Measurements from ENCODE around the gene CTXND2.
"Not testable (repeated sequence)": the region's sequence is repeated elsewhere in the genome, so short reads cannot be mapped to it uniquely, and the experiment has no call there.

Gene CTXND2

DNA sequence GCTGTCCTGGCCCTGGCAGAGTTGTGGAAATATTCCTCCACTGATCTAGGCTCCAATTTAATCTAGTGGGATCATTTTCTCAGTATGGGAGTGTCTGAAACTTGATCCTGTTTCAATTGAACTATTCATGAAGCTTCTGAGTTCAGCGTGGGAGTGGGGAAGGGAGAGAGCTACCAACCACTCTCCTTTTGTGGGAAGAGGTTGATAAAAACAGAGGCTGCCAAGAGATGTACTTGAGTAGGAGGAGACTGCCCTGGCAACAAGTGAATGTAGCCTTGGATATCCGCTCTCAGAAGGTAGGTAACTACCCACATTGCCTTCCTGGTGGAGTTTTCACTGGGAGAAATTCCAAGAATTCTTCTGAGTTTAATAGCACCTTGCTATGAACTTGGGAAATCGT lies at the start of gene CTXND2:
TSS of gene CTXND2 (plus strand) at position 119 of the 400 bp plus-strand sequence. CDS start 25,179 bp downstream, outside the sequence.
- no peak for DNase-seq

DNA sequence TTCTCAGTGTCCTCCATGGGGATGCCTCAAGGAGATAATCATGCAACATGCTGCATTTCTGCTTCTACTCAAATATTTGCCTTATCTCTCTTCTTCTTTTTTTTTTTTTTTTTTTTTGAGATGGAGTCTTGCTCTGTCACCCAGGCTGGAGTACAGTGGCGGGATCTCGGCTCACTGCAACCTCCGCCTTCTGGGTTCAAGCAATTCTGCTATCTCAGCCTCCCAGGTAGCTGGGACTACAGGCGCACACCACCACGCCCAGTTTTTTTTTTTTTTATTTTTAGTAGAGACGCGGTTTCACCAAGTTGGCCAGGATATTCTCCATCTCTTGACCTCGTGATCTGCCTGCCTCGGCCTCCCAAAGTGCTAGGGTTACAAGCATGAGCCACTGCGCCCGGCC lies 46.1 kb upstream of the CTXND2 start:
- DNase-seq, result peak; percentile 37

DNA sequence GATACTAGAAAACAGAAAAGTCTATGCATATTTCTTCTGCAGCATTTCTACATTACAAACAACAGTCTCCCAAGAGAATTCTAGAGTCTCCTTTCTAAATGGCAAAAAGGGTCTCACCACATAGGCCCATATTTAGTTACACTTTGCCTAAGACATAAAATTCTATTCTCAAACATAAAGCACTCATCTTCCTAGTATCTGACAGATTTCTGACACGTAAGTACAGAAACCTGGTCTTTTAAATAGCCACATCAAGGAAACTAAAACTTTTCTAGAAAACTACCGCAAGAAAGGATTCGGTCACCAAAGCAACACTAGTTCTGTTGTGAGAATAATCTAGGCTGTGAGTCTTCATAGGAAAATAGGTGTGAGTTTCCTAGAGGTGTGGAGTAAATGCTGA lies 45.3 kb upstream of the CTXND2 start:
- DNase-seq, result no peak

DNA sequence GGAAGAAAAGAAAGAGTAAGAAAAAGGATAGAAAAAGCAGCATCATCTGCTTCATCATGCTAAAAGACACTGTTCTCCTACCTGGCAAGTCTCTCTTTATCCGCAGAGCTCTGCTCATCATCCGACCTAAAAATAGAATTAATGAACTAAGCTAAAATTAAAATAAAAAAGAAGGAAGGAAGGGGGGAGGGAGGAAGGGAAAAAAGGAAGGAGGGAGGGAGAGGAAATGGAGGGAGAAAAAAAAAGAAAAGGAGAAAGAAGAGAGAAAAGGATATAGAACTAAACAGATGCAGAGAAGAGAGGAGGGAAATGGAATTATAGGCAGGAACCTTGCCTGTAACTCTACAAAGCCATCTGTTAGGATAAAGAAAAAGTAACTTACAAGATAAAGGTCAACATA lies 44.6 kb upstream of the CTXND2 start:
- DNase-seq, result no peak

DNA sequence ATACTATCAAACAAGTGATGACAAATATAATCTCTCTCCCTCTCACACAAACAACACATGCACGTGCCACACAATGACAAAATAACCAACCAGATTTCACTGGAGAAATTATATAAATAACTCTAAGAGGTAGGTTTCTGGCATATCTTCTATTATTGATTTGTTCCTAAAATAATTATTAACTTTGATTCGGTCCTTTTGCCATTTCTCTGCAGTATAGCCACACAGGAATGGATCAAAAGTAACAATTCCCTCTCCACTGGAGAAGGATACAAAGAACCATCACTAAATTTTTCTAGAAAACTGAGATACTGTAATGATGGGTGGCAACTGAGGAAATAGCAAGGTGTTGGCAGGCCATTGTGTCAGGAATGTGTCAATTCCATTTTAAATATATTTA lies 44.0 kb upstream of the CTXND2 start:
- no peak for DNase-seq

DNA sequence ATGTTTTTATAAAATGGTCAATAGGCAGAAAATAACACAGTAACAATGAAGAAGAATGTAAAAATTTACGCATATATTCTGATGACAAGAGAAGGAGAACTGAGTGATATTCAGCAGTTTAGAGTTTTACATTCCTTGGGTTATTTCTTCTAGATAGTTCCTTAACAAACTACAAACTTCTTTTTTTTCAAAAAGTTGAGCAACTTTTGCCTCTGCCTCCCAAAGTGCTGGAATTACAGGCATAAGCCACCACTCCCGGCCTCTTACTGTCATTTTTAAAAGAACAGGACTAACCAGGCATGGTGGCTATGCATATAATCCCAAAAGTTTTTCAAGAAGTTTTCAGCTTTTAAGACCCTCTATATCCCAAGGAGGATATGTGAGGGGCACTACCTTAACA lies 43.5 kb upstream of the CTXND2 start:
- no peak for DNase-seq

DNA sequence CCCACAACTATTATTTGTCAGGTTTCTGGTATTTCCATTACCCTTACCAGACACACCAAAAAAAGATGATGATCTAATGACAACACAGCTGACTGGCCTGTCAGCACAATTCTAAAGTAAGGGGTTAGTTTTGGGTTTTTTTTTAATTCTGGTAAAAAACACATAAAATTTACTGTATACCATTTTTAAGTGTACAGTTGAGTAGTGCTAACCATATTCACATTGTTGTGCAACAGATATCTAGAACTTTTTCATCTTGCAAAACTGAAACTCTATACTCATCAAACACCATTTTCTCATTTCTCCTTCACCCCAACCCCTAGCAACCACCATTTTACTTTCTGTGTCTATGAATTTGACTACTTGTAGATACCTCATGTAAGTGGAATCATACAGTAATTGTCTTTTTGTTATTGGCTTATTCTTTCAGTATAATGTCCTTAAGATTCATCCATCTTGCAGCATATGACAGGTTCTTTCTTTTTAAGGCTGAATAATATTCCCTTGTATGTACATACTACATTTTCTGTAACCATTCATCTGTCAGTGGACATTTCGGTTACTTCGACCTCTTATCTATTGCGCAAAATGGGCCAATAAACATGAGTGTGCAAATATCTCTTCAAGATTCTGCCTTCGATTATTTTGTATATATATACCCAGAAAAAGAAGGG lies 40.3 kb upstream of the CTXND2 start:
- no peak for DNase-seq

DNA sequence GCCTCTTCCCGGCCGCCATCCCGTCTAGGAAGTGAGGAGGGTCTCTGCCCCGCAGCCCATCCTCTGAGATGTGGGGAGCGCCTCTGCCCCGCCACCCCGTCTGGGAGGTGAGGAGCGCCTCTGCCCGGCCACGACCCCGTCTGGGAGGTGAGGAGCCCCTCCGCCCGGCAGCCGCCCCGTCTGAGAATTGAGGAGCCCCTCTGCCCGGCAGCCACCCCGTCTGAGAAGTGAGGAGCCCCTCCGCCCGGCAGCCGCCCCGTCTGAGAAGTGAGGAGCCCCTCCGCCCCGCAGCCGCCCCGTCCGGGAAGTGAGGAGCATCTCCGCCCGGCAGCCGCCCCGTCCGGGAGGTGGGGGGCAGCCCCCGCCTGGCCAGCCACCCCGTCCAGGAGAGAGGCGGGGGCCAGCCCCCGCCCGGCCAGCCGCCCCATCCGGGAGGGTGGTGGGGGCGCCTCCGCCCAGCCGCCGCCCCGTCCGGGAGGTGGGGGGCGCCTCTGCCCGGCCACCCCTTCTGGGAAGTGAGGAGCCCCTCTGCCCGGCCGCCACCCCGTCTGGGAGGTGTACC lies 36.1 kb upstream of the CTXND2 start:
- not testable (repeated sequence) for DNase-seq

DNA sequence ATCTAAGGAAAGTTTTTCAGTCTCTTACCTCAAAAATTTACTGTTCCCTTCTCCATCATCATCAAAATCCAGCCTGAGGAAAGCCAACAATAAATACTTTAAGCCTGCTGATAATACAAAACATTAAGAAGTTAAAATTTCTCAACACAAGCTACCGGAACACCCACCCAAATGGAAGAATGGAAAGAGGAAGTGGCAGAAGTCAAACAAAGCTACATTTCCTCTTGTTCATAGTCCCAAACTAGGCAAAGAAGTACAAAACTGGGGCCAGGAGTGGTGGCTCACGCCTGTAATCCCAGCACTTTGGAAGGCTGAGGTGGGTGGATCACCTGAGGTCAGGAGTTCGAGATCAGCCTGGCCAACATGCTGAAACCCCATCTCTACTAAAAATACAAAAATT lies 34.2 kb upstream of the CTXND2 start:
- DNase-seq, result not testable (repeated sequence)

DNA sequence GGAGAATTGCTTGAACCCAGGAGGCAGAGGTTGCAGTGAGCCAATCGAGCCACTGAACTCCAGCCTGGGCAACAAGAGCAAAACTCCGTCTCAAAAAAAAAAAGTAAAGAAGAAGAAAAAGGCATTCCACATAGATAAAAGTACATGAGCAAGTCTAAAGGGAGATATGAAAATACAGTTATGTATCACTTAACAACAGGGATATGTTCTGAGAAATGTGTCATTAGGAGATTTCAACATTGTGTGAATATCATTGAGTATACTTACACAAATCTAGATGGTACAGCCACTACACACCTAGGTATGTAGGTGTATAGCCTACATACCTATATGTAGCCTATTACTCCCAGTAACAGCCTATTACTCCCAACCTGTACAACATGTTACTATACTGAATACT lies 23.2 kb upstream of the CTXND2 start:
- peak; percentile 57 for DNase-seq

DNA sequence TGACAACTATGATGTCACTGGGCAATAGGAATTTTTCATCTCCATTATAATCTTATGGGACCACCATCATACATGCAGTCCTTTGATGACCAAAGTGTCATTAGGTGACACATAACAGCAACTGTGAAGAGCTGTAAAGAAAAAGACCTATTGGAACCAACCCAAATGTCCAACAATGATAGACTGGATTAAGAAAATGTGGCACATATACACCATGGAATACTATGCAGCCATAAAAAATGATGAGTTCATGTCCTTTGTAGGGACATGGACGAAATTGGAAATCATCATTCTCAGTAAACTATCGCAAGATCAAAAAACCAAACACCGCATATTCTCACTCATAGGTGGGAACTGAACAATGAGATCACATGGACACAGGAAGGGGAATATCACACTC lies 22.7 kb upstream of the CTXND2 start:
- not testable (repeated sequence) for DNase-seq

DNA sequence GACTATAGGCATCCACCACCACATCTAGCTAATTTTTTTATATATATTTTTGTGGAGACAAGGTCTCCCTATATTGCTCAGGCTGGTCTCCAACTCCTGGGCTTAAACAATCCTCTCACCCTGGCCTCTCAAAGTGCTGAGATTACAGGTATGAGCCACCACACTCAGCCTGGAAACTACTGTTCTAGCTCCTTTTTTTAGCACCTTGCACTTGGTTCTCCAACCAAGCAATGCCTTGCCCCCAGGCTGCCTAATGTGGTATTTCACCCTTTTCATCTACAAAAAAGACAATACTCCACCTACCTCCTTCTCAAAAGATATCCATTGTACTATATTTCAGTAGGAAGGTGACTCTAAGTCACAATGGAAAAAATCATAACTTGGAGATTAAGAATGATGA lies 17.3 kb upstream of the CTXND2 start:
- DNase-seq, result no peak

DNA sequence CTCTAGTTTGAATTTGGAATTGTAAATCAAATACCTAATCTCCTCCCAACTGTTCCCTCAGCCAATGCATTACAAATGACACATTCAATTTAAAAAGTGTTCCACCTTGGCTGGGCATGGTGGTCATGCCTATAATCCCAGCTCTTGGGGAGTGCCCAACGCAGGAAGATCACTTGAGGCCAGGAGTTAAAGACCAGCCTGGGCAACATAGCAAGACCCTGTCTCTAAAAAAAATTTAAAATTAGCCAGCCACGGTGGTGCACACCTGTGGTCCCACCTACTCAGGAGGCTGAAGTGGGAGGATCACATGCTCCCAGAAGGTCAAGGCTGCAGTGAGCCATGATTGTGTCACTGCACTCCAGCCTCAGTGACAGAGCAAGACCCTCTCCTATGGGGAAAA lies 14.4 kb upstream of the CTXND2 start:
- DNase-seq, result no peak

DNA sequence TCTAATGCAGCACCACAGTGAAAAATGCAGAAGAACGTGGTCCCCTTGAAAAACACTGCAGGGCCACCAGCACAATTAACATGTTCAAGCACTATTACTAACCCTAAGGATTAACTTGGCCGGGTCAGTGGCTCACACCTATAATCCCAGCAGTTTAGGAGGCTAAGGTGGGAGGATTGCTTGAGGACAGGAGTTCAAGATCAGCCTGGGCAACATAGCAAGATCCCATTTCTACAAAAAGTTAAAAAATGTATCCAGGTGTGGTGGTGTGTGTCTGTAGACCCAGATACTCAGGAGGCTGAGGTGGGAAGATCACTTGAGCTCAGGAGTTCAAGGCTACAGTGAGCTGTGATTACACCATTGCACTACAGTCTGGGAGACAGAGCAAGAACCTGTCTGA lies 13.4 kb upstream of the CTXND2 start:
- DNase-seq, result no peak

DNA sequence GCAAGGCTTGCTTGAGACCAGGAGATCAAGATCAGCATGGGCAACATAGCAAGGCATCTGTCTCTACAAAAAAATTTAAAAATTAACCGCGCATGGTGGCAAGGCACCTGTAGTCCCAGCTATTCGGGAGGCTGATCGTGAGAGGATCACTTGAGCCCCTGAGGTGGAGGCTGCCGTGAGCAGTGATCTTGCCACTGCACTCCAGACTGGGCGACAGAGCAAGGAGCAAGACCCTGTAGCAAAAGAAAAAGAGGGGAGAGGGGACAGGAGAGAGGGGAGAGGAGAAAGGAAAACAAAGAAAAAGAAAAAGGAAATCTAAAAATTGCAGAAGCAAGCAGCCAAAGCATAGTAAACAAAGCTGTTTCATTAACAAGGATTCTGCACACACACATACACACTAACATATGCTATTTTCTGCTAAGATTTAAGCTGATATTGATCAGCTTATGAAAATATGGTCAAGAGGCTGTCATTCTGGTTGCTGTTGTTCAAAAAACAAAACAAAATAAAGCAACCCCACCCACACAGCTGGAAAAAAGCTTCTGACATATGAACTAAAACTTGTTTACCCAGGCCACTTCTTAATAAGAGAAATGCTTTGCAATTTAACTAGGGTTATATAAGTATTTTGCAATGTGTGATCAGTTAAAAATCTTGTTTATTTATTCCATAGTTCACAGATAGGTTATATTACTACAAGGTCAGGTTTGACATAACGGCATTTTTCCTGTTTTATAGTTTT lies 12.3 kb upstream of the CTXND2 start:
- peak; percentile 19 for DNase-seq

DNA sequence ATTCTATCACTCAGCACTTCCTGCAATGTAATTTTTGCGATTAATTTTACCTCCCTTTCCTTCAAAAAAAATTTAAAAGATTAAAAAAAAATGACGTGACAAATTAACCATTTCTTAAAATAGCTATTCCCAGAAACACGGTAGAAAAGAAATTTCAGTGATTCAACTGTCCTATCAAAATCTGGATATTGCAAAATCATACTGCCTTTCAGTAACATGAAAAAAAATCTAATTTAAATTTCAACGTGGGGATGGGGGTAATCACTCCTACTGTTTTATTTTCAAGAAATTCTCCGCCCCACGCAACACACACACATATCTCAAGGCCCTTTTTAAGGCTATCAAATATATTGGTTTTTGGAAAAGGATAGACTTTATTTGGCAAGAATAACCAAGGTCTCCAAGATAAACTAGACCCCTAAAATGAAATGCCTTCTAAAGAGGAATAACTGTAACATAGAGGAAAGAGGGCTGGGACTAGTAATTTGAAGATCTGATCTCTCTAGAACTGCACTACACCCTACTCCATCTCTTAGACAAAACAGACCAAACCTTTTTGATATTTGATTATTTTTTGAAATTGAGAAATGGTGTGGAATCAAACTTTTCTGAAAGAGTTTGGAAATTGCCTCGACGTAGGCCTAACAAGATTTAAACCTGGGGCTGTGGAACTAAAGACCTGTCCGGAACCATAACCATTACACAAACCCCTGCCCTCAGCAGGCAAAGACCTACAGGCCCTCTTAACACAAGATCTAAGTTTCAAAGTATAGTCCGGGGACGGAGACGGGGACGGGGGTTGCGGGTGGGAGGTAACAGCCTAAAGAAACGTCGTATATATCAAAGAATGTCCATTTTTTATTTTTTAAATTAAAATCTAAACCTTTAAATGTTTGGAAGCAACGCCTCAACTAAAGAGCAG lies 11.5 kb upstream of the CTXND2 start:
- DNase-seq, result peak; percentile 33

DNA sequence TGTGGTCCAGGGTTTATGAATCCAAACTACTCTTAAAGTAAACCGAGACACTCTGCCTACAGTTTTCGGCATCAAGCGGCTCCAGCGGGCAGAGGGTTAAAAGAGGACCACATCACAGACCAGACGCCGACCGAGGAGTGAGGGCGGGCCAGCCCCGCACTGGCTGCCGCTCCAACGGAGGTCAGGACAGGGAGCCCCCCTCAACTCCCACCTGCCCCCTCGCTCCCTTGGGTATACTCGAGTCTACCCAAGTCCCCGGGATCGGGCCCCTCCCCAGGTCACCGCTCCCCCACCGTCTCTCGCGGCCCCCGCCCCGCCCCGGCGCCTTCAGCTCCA lies 10.8 kb upstream of the CTXND2 start:
- peak; percentile 59 for DNase-seq

DNA sequence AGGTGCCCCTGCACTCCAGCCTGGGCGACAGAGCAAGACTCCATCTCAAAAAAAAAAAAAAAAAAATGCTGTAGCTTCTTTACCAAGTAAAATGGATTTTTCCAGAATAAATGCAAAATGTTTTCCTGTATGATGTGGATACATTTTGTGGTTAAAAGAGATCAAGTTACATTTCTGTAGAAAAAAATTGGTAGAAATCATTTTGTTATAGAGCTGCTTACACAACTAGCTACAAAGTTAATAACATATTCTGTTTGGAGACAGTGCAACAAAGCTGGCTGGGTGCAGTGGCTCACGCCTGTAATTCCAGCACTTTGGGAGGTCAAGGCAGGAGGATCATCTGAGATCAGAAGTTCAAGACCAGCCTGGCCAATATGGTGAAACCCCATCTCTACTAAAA lies 8.0 kb upstream of the CTXND2 start:
- not testable (repeated sequence) for DNase-seq

DNA sequence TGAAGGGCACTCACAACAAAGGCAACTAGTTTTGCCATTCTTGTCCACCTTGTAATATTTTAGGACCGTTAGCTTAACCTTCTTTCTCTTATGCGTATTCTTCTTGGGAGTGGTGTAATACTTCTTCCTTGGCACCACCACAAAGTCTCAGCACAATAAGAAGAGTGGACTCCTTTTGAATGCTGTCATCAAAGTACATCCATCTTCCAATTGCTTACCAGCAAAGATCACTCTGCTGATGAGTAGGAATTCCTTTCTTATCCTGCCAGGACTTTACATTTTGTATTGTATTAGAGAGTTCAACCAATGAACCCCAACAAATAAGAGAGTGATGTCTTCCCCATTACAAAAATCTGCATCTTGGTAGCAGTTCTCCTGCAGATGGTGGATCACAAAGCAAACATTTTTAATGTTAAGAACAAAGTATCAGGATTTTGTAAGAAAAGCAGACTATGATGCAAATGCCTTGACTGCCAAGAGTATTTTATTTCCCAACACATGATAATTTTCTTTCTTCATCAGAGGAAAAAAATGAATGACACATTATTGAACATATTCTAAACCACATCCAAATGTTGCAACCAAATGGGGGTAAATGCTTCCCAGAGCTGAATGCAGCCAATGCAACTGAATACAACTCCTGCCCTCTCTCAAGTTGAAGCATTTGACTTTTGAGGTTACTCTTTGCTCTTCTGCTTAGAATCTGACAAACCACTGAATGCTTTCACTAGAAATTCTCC lies 5.4 kb upstream of the CTXND2 start:
- DNase-seq, result no peak

DNA sequence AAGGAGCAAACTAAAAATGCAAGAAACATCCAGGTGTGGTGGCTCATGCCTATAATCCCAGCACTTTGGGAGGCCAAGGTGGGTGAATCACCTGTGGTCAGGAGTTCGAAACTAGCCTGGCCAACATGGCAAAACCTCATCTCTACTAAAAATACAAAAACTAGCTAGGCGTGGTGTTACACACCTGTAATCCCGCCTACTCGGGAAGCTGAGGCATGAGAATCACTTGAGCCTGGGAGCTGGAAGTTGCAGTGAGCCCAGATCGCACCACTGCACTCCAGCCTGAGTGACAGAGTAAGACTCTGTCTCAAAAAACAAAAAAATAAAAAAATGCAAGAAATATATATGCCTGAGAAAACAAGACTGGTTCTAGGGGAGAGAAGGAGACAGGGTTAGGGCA lies 3.8 kb upstream of the CTXND2 start:
- not testable (repeated sequence) for DNase-seq

DNA sequence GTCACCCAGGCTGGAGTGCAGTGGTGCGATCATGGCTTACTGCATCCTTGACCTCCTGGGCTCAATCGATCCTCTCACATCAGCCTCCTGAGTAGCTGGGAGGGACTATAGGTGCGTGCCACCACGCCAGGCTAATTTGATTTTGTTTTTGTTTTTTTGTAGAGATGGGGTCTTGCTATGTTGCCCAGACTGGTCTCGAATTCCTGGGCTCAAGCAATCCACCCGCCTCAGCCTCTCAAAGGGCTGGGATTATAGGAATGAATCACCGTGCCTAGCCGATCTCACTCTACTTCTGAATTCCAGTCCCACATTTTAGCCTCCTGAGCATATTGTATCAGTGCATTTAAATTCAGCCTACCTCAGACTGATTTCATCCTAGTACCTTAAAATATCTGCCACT lies 1.8 kb downstream of the CTXND2 start:
- no peak for DNase-seq

DNA sequence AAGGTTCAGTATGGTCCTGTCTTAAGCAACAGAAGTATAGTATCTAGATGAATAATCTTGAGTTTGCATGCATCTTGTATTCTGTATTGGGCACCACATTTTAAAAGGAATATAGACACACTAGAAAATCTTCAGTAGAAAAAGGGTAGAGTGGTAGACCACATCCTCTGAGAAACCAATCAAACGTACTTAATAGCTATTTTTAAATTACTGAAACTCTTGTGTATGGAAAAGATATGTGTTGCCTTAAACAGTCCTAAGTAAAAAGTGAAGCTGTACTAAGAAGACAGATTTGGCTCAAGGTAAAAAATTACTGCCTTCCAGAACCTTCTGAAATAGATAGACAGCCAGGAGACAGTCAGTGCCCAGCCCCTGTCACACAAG lies 3.1 kb downstream of the CTXND2 start:
- no peak for DNase-seq
